DOHH2 (cell line): Measurements from ENCODE around the gene WNT3A.

Experiments
- EZH2phosphoT487 ChIP-seq: fragments of 200-600 bp; sonication (generic); IDR thresholded peaks from 2 replicates; pipeline ENCODE4 v1.6.1; 2017; ENCODE audit warnings: borderline replicate concordance, mild to moderate bottlenecking, antibody characterized with exemption, low read length, moderate library complexity, mixed read lengths
- TF ChIP-seq, protein P1 (sequence below): fragments of 200-600 bp; sonication (generic); IDR thresholded peaks from one replicate; pipeline ENCODE4 v1.5.1; 2014; ENCODE audit warnings: antibody characterized with exemption, mild to moderate bottlenecking, low read depth, low read length; ENCODE audit not compliant: poor library complexity, severe bottlenecking

DNA sequence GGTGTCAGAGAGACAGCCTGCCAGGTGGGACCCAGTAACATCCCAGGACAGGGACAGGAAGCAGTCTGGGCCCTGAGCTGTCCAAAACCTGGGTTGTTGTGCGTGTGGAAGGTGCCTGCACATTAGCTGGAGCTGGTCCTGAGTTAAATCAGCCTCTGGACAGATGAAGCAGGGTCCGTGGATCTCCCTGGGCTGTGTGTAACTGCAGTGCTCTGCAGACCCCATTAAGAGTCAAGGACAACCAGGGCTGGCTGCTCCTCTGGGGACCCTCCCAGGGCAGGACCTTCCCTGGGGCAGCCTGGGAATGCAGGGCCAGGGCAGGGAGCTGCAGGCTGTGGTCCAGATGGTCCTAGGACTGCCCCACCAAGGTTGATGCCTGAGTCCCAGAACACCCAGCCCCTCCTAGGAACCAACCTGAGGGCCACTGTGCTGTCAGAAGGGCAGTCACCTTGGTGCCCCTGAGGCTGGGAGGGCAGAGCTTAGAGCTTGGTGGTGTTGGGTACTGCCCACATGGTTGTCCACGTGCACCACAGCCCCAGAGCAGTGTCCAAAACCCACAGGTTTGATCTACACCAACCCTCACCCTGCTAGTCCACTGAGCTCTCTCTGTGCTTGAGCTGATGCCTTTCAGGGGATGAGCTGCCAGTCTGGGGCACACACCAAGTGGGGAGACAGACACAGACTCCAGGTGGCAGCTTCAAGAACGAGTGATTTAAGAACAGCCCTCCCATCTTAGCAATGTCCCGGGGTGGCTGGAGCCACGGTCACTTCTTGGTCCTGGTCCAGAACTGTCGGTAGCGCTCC, 99.4 kb downstream of the WNT3A start:
- TF ChIP-seq, protein P1, sequence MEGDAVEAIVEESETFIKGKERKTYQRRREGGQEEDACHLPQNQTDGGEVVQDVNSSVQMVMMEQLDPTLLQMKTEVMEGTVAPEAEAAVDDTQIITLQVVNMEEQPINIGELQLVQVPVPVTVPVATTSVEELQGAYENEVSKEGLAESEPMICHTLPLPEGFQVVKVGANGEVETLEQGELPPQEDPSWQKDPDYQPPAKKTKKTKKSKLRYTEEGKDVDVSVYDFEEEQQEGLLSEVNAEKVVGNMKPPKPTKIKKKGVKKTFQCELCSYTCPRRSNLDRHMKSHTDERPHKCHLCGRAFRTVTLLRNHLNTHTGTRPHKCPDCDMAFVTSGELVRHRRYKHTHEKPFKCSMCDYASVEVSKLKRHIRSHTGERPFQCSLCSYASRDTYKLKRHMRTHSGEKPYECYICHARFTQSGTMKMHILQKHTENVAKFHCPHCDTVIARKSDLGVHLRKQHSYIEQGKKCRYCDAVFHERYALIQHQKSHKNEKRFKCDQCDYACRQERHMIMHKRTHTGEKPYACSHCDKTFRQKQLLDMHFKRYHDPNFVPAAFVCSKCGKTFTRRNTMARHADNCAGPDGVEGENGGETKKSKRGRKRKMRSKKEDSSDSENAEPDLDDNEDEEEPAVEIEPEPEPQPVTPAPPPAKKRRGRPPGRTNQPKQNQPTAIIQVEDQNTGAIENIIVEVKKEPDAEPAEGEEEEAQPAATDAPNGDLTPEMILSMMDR = no peak
- no peak for TF ChIP-seq EZH2phosphoT487
